GM23248 (cell line): ENCODE data around the gene ADH4.

Experiments used
- EZH2 ChIP-seq: fragments of 200-600 bp; sonication (generic); IDR thresholded peaks from 2 replicates; pipeline ENCODE4 v1.6.1; 2018; ENCODE audit warnings: antibody characterized with exemption, mild to moderate bottlenecking; ENCODE audit not compliant: insufficient read depth, poor library complexity, severe bottlenecking
- EZH2phosphoT487 ChIP-seq: fragments of 200-600 bp; sonication (generic); IDR thresholded peaks from 2 replicates; pipeline ENCODE4 v1.6.1; 2018; ENCODE audit warnings: antibody characterized with exemption, moderate library complexity, mild to moderate bottlenecking, low read depth; ENCODE audit not compliant: insufficient read depth

DNA sequence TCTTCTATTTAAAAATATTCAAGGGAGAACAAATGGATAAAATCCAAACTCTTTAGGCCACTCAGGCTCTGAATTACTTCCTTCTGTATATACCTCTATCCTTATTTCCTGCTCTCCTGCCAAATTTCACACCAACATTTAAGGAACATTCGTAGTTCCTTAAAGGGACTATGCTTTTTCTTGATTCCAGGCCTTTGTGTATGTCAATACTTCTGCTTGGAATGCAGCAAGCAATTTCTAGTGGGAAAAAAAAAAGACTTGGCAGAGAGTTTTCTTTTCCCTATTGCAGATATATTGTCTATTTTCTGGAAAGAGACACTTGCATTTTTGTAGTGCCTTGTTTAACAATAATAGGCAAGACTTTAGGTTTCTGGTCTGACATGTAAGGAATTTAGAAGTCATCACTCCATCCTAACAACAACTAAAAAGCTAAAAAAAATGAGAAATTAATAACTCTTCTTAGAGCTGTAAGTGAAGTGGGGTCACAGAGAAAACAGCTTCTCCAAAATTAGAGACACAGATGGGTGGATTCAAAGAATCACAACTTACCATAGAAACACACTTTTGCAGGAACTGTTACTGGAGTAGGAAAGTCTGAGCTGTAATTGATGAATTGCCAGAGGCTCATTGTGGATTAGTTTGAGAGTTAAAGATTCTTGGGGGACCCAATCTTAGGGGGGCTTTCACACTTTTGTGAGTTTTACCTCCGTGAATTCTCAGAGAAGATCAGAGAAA, 53.4 kb downstream of the ADH4 start:
- no peak for TF ChIP-seq EZH2
- no peak for TF ChIP-seq EZH2phosphoT487
